CD14-positive monocyte (primary cell): ENCODE data around the gene POLR3GL. TPM values are rescaled to one million over a fixed set of nuclear protein-coding genes. Genes with fewer than 3 reads are reported as not detected.

Experiments used
- DNase-seq, 3 donors: peaks; one replicate each; pipeline ENCODE4 v3.0.0-alpha.2; 2011 to 2022
- H2AFZ ChIP-seq: 2 replicates; pipeline ENCODE4 v1.6.0; 2012; ENCODE audit warnings: mild to moderate bottlenecking, low read depth, low read length, inconsistent platforms; ENCODE audit not compliant: insufficient read depth, poor library complexity, severe bottlenecking
- H3K27ac ChIP-seq, 2 donors: 1 replicate in 1 of 2; 2 replicates in 1 of 2; pipeline ENCODE4 v1.5.1; 2012 to 2013; ENCODE audit warnings: low read length in 2 of 2, control low read depth in 1 of 2, inconsistent platforms in 1 of 2, low read depth in 1 of 2, mild to moderate bottlenecking in 1 of 2
- H3K27me3 ChIP-seq, 2 donors: one replicate each; pipeline versions ENCODE4 v1.6.0 to v1.6.1; 2011 to 2013; ENCODE audit warnings: low read length in 2 of 2; ENCODE audit not compliant: control insufficient read depth in 2 of 2, insufficient read depth in 2 of 2
- H3K36me3 ChIP-seq, 2 donors: replicated peaks in 1 of 2; 1 replicate in 1 of 2; 2 replicates in 1 of 2; pipeline versions ENCODE4 v1.5.1 to v1.6.1; 2012 to 2013; ENCODE audit warnings: low read length in 2 of 2, control low read depth in 1 of 2, inconsistent platforms in 1 of 2, mild to moderate bottlenecking in 1 of 2; ENCODE audit not compliant: insufficient read depth in 2 of 2, control insufficient read depth in 1 of 2
- H3K4me1 ChIP-seq, 2 donors: 1 replicate in 1 of 2; 2 replicates in 1 of 2; pipeline versions ENCODE4 v1.5.1 to v1.6.1; 2012 to 2013; ENCODE audit warnings: low read length in 2 of 2, control low read depth in 1 of 2, inconsistent platforms in 1 of 2, mild to moderate bottlenecking in 1 of 2, moderate library complexity in 1 of 2; ENCODE audit not compliant: insufficient read depth in 2 of 2, control insufficient read depth in 1 of 2
- H3K4me2 ChIP-seq: replicated peaks from 2 replicates; pipeline ENCODE3; 2012; ENCODE audit warnings: low read length, moderate library complexity, mild to moderate bottlenecking; ENCODE audit not compliant: poor library complexity, severe bottlenecking; ENCODE audit errors: extremely low read depth
- H3K4me3 ChIP-seq, 3 experiments: fragments of 200-600 bp in 1 of 3; sonication (generic) in 1 of 3; replicated peaks in 1 of 3; 1 replicate in 2 of 3; 2 replicates in 1 of 3; pipeline ENCODE4 v1.5.1; 2011 to 2013; ENCODE audit warnings: low read length in 3 of 3, mild to moderate bottlenecking in 3 of 3, control low read depth in 2 of 3, low read depth in 2 of 3, inconsistent platforms in 1 of 3, moderate library complexity in 1 of 3
- H3K79me2 ChIP-seq: 2 replicates; pipeline ENCODE4 v1.6.0; 2012; ENCODE audit warnings: mild to moderate bottlenecking, control low read depth, inconsistent platforms, low read length, moderate library complexity; ENCODE audit not compliant: insufficient read depth
- H3K9ac ChIP-seq: 2 replicates; pipeline ENCODE4 v1.6.0; 2017; ENCODE audit warnings: low read length, mild to moderate bottlenecking; ENCODE audit not compliant: insufficient read depth, poor library complexity, severe bottlenecking
- H3K9me3 ChIP-seq, 2 donors: replicated peaks in 1 of 2; 1 replicate in 1 of 2; 2 replicates in 1 of 2; pipeline versions ENCODE4 v1.5.1 to v1.6.1; 2012 to 2013; ENCODE audit warnings: low read length in 2 of 2, control low read depth in 1 of 2; ENCODE audit not compliant: control insufficient read depth in 1 of 2, insufficient read depth in 1 of 2
- H4K20me1 ChIP-seq: 2 replicates; pipeline ENCODE4 v1.6.0; 2012; ENCODE audit warnings: mild to moderate bottlenecking, low read length, control low read depth, moderate library complexity; ENCODE audit not compliant: insufficient read depth
- H3K27ac Mint-ChIP-seq, 7 donors: one replicate each; pipeline ENCODE4 v1.8.0; 2020; ENCODE audit warnings: mild to moderate bottlenecking in 7 of 7, mixed read lengths in 7 of 7, moderate library complexity in 6 of 7, inconsistent platforms in 2 of 7
- H3K27me3 Mint-ChIP-seq, 3 donors: one replicate each; pipeline ENCODE4 v1.8.0; 2021 to 2022; ENCODE audit warnings: low read depth in 3 of 3, mild to moderate bottlenecking in 3 of 3, mixed read lengths in 3 of 3, moderate library complexity in 3 of 3, inconsistent platforms in 1 of 3
- H3K36me3 Mint-ChIP-seq, 2 donors: one replicate each; pipeline ENCODE4 v1.8.0; 2020; ENCODE audit warnings: mixed read lengths in 2 of 2, inconsistent platforms in 1 of 2, mild to moderate bottlenecking in 1 of 2
- H3K4me1 Mint-ChIP-seq: one replicate; pipeline ENCODE4 v1.8.0; 2020; ENCODE audit warnings: mild to moderate bottlenecking, mixed read lengths
- H3K4me3 Mint-ChIP-seq, 2 donors: one replicate each; pipeline ENCODE4 v1.8.0; 2020; ENCODE audit warnings: mild to moderate bottlenecking in 2 of 2, mixed read lengths in 2 of 2, moderate library complexity in 1 of 2
- H3K9me3 Mint-ChIP-seq, 7 donors: one replicate each; pipeline ENCODE4 v1.8.0; 2020 to 2022; ENCODE audit warnings: mixed read lengths in 7 of 7, mild to moderate bottlenecking in 6 of 7, moderate library complexity in 6 of 7, inconsistent platforms in 2 of 7
- CTCF ChIP-seq: fragments of 200-600 bp; IDR thresholded peaks from one replicate; pipeline ENCODE4 v1.8.0; 2022; ENCODE audit warnings: antibody characterized with exemption, mild to moderate bottlenecking
- WGBS: methylation state at CpG from one replicate; pipeline ENCODE4 v1.1.5; 2013; ENCODE audit warnings: missing lambda C conversion rate; ENCODE audit not compliant: insufficient coverage; 5-methylcytosine and 5-hydroxymethylcytosine counted together
- intact Hi-C, 2 donors: fragments of 100-400 bp; cut with micrococcal nuclease; formaldehyde crosslinking; loops; one replicate each; pipeline versions ENCODE4 v1.15.0 to v1.15.1; 2023
- polyA plus RNA-seq, 3 donors: library from polyadenylated mRNA; depleted of rRNA in 1 of 3; unstranded in 2 of 3; stranded (reverse) in 1 of 3; fragments of 300-500 nt in 2 of 3; fragments of >200 nt in 1 of 3; fragmentation: Illumina TruSeq in 2 of 3; gene quantifications; 1 replicate in 2 of 3; 2 replicates in 1 of 3; pipeline ENCODE4 v1.2.3, GENCODE V29; 2012 to 2021

POLR3GL gene
- polyA plus RNA-seq, 3 donors = 11.6 to 39.0 (median 36.2) TPM

GRCh38 chr1:145986551-145986950, 22.1 kb downstream of the POLR3GL start:
- no peaks in the 10 kb centered on the region for H3K36me3 ChIP-seq
- TF ChIP-seq CTCF = no peak
- peak overlapping the region; percentile 98 to 99 (median 99) for H3K27ac Mint-ChIP-seq
- peaks cover under 1 to 3% of the 10 kb centered on the region in 2 donors for H3K36me3 Mint-ChIP-seq
- H3K27me3 Mint-ChIP-seq = no peaks in the 10 kb centered on the region
- peaks cover 84% of the 10 kb centered on the region for H3K4me1 Mint-ChIP-seq
- H3K4me1 ChIP-seq = peaks cover 52 to 74% of the 10 kb centered on the region in 2 donors
- H2AFZ ChIP-seq = no peak overlapping the region
- H3K27me3 ChIP-seq = no peaks in the 10 kb centered on the region
- H3K9me3 ChIP-seq = no peaks in the 10 kb centered on the region
- no peaks in the 10 kb centered on the region for H3K9me3 Mint-ChIP-seq
- H3K4me3 ChIP-seq = peak overlapping the region in 1 of 3 experiments; percentile 65
- peaks cover 17% of the 10 kb centered on the region for H4K20me1 ChIP-seq
- no peak overlapping the region for H3K4me3 Mint-ChIP-seq
- intact Hi-C loops = no loop called here
- peak overlapping the region; percentile 73 for H3K4me2 ChIP-seq
- DNase-seq = no peak
- WGBS = 100% methylated on average over 4 of the region's 6 CpGs
- H3K27ac ChIP-seq = peak overlapping the region; percentile 75 to 88
- peaks cover 19% of the 10 kb centered on the region for H3K79me2 ChIP-seq
- H3K9ac ChIP-seq = no peak overlapping the region

- no peak overlapping the region for H3K4me3 ChIP-seq
- intact Hi-C loops = loop anchor here in 1 of 2 donors (1.0 kb wide), 1 partner anchor 10 kb away; no protein-coding TSS in a partner anchor
- TF ChIP-seq CTCF = no peak
- no peak overlapping the region for H3K4me2 ChIP-seq
- no peak for DNase-seq
- no peaks in the 10 kb centered on the region for H3K9me3 ChIP-seq
- H4K20me1 ChIP-seq = peaks cover 30% of the 10 kb centered on the region
- H3K4me1 ChIP-seq = peaks cover 55 to 69% of the 10 kb centered on the region in 2 donors
- Mint-ChIP-seq H3K4me3 (no peak overlapping the region), H3K27me3 (no peaks in the 10 kb centered on the region), H3K9me3 (no peaks in the 10 kb centered on the region), H3K27ac (peak overlapping the region in 6 of 7 donors; percentile 14 to 87 (median 78)), H3K4me1 (peaks cover 86% of the 10 kb centered on the region), H3K36me3 (peaks cover 14% of the 10 kb centered on the region in 2 donors)
- peaks cover 9 to 10% of the 10 kb centered on the region in 2 donors for H3K36me3 ChIP-seq
- no CpG with 5 or more reads among the region's 1 CpG for WGBS
- no peak overlapping the region for H2AFZ ChIP-seq
- peaks cover 29% of the 10 kb centered on the region for H3K79me2 ChIP-seq
- no peak overlapping the region for H3K9ac ChIP-seq
- H3K27ac ChIP-seq = peak overlapping the region in 1 of 2 donors; percentile 6
- no peaks in the 10 kb centered on the region for H3K27me3 ChIP-seq
Observed at GRCh38 chr1:145987926-145988325, 23.4 kb downstream of the POLR3GL start.
